GM10266 (cell line): ENCODE results near the gene MRPL41.
A peak's percentile ranks its signal among the peaks of the same experiment; 100 is the strongest.
"Not testable (repeated sequence)": the region's sequence is repeated elsewhere in the genome, so short reads cannot be mapped to it uniquely, and the experiment has no call there.

Experiments used
- DNase-seq: peaks from one replicate; pipeline ENCODE4 v3.0.0; 2012; ENCODE audit errors: extremely low spot score
- TF ChIP-seq, protein P1 (sequence below): IDR thresholded peaks from 2 replicates; pipeline ENCODE4 v1.5.1; 2012; ENCODE audit warnings: mild to moderate bottlenecking, low read depth; ENCODE audit not compliant: control insufficient read depth, insufficient read depth; ENCODE audit errors: missing control alignments

The MRPL41 gene

DNA sequence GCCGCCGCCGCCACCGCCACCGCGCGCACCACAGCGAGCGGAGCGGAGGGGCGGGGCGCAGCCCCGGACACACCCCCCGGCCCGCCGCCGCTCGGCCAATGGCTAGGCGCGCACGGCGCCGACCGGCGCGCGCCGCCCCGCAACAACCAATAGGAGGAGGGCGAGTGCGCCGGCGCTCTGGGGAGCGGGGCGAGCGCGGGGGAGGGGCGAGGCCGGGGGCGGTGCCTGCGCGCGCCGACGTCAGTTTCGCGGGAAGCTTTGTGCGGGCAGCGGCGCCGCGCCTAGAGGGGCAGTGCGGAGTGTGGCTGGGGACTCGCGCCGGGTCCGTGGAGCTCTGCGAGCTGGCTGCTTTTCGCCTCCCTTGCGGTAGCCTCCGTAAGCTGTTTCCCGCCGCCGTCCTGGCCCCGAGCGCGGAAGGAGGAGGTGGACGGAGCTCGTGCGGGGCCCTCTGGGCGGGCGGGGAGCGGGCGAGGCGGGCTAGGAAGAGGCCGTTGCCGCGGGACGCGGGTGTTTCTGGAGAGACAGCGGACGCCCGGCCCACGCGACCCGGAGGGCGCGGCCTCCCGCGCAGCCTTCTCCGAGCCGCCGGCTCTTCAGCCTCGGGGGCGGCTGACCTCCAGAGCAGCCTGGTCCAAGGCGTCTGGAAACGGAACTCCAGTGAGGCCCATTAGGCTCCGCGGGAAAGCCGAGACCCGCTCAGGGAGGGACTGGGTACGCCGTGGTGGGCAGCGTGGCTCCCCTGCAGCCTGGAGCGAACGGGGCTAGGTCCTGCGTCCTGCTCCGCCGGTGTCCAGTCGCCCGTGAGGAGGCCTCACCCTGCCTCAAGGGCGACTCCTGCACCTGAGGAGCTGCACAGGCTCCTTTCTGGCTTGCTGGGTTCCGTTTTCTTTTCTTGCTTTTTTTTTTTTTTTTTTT, 39.0 kb downstream of the MRPL41 start, which contains the start of gene ZMYND19:
Gene ZMYND19 (minus strand): TSS at position 44 of the 915 bp plus-strand sequence. CDS start 249 bp downstream, outside the sequence.
- DNase-seq, result peak; percentile 100
- TF ChIP-seq, protein P1, sequence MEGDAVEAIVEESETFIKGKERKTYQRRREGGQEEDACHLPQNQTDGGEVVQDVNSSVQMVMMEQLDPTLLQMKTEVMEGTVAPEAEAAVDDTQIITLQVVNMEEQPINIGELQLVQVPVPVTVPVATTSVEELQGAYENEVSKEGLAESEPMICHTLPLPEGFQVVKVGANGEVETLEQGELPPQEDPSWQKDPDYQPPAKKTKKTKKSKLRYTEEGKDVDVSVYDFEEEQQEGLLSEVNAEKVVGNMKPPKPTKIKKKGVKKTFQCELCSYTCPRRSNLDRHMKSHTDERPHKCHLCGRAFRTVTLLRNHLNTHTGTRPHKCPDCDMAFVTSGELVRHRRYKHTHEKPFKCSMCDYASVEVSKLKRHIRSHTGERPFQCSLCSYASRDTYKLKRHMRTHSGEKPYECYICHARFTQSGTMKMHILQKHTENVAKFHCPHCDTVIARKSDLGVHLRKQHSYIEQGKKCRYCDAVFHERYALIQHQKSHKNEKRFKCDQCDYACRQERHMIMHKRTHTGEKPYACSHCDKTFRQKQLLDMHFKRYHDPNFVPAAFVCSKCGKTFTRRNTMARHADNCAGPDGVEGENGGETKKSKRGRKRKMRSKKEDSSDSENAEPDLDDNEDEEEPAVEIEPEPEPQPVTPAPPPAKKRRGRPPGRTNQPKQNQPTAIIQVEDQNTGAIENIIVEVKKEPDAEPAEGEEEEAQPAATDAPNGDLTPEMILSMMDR, result no peak

DNA sequence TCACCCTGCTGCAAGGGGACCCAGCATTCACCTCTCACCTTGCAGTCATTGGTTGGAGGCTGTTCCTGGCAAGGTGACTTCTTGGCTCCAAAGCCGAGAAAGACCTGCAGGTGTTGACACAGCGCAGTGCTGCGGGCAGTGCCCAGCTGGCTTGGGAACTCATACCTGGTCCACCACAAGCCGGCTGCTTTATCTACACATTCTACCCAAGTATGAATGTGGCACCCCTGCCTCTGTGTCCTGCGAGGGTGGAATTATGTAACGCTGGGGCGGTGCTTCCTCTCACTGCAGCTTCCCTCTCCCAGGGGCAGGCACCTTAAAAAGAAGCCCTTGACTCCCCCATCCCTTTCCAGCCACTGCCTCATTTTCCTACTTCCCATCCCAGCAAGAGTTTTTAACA, 41.1 kb downstream of the MRPL41 start:
- TF ChIP-seq, protein P1, result no peak
- no peak for DNase-seq

DNA sequence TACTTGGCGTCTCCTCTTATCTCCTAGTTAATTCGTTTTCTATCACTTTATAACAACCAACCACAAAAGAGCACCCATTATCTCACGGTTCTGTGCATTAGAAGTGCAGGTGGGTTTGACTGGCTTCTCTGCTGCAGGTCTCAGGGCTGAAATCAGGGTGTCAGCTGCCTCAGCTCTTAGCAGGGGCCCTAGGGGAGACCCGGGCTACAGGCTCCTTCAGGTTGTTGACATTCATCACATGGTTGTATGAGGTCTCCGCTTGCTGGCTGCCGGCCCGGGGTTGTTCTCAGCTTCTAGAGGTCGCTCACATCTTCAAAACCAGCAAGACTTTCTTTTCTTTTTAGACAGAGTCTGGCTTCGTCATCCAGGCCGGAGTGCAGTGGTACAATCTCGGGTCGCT, 41.5 kb downstream of the MRPL41 start:
- TF ChIP-seq, protein P1, result no peak
- no peak for DNase-seq

DNA sequence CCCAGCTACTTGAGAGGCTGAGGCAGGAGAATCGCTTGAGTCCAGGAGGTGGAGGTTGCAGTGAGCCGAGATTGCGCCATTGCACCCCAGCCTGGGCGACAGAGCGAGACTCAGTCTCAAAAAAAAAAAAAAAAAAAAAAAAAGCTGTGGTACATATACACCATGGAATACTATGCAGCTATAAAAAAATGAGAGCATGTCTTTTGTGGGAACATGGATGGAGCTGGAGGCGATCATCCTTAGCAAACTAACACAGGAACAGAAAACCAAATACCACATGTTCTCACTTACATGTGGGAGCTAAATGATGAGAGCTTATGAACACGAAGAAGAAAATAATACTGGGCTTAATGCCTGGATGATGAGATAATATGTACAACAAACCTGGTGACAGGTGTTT, 44.9 kb downstream of the MRPL41 start:
- DNase-seq, result not testable (repeated sequence)

DNA sequence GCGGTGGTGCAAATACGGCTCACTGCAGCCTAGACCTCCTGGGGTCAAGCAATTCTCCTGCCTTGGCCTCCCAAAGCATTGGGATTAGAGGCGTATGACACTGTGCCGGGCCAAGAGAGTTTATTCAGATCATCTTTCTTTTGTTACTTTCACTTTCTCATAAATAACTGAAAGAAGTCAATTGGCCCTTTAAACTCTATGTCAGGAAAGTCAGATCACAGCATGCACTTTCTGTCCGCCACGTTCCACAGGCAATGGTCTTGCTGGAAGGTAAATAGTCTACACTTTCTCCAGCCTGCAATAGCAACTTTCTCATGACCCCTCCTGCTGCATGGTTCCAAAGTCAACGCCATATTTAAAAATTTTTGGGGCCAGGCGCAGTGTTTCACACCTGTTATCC, 47.3 kb downstream of the MRPL41 start:
- DNase-seq, result no peak
- TF ChIP-seq, protein P1, result no peak
